ENCODE measurements around the gene EOLA2. TPM values are rescaled to one million over a fixed set of nuclear protein-coding genes. Genes with fewer than 3 reads are reported as not detected.
"Not testable (repeated sequence)": the region's sequence is repeated elsewhere in the genome, so short reads cannot be mapped to it uniquely, and the experiment has no call there.

Gene EOLA2
- total and polyA plus RNA-seq, 3 experiments from 2014 or later = 46.3 to 66.1 (median 64.1) TPM

DNA sequence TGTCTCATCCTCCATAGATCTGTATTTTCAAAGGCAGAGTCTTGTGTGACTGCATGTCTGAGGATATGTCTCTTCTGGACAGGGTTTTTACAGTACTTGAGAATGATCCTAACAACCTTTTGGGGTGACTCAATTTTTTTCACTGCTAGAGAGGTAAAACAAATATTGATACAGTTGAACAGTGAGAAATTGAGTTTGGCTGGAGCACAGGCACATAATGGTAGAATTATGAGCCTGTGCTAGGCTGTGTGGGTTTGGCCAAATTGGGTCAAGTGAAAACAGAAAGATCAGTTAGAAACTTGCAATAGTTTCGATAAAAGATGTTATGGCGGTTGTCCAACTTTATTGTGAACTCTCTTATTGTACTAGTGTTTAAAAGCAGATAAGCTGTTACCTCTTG is 23.3 kb upstream of the EOLA2 start:
- ChIA-PET POLR2A (interaction anchor here (0.7 kb wide), 1 partner anchor 402 kb away, joined by 3 read pairs; no protein-coding TSS in a partner anchor), CTCF (no interaction called here)
- no peaks in the 10 kb centered on the region for H3K4me1 ChIP-seq (ENCODE audit: insufficient read depth, low read length)
- H3K27ac Mint-ChIP-seq = no peak overlapping the region
- H3K9me3 ChIP-seq (ENCODE audit: low read length) = no peaks in the 10 kb centered on the region
- no peaks in the 10 kb centered on the region for H3K36me3 ChIP-seq (ENCODE audit: insufficient read depth, low read length)
- H3K36me3 Mint-ChIP-seq = peaks cover 0 to 54% (median 6%) of the 10 kb centered on the region in 3 donors
- no peaks in the 10 kb centered on the region for H3K27me3 ChIP-seq (ENCODE audit: insufficient read depth, low read length, poor library complexity, severe bottlenecking)
- H3K4me3 Mint-ChIP-seq = no peak overlapping the region
- peaks cover 0 to 6% (median 0%) of the 10 kb centered on the region in 3 donors for H3K4me1 Mint-ChIP-seq
- no peak for DNase-seq
- peaks cover 0 to 5% of the 10 kb centered on the region in 2 donors for H3K27me3 Mint-ChIP-seq
- no peak overlapping the region for H3K4me3 ChIP-seq (ENCODE audit: low read length)
- no peak overlapping the region for H3K27ac ChIP-seq (ENCODE audit: low read depth, low read length)
- no peaks in the 10 kb centered on the region for H3K9me3 Mint-ChIP-seq

DNA sequence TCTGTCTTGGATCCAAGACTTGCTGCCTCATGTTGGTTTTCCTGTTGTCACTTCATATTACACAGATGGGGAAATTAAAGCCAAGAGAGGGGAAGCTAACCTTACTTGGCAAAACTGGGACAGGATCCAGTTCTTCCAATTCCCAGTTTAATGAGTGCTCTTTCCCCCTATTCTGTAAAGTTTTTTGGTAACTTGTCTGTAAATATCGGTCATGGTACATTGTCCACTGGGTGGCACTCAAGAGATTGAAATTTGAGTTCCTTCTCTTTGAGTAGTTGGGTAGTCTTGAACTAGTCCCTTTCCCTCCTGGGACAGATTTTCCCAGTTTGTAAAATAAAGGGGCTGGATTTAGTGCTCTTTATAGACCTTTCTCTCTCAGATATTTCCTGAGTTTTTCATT is 12.4 kb upstream of the EOLA2 start:
- no peaks in the 10 kb centered on the region for H3K9me3 Mint-ChIP-seq
- no peaks in the 10 kb centered on the region for H3K27me3 Mint-ChIP-seq
- H3K27ac ChIP-seq (ENCODE audit: low read depth, low read length) = no peak overlapping the region
- peaks cover 0 to 57% (median 0%) of the 10 kb centered on the region in 3 donors for H3K36me3 Mint-ChIP-seq
- ChIA-PET POLR2A (no interaction called here), CTCF (interaction anchor here (1.2 kb wide), 1 partner anchor 534 kb away, joined by 3 read pairs; no protein-coding TSS in a partner anchor)
- H3K4me1 Mint-ChIP-seq = peaks cover 0 to 7% (median 5%) of the 10 kb centered on the region in 3 donors
- H3K4me1 ChIP-seq (ENCODE audit: insufficient read depth, low read length) = no peaks in the 10 kb centered on the region
- no peaks in the 10 kb centered on the region for H3K9me3 ChIP-seq (ENCODE audit: low read length)
- H3K27ac Mint-ChIP-seq = no peak overlapping the region
- H3K4me3 ChIP-seq (ENCODE audit: low read length) = no peak overlapping the region
- H3K36me3 ChIP-seq (ENCODE audit: insufficient read depth, low read length) = no peaks in the 10 kb centered on the region
- H3K27me3 ChIP-seq (ENCODE audit: insufficient read depth, low read length, poor library complexity, severe bottlenecking) = no peaks in the 10 kb centered on the region
- no peak overlapping the region for H3K4me3 Mint-ChIP-seq
- DNase-seq = no peak

DNA sequence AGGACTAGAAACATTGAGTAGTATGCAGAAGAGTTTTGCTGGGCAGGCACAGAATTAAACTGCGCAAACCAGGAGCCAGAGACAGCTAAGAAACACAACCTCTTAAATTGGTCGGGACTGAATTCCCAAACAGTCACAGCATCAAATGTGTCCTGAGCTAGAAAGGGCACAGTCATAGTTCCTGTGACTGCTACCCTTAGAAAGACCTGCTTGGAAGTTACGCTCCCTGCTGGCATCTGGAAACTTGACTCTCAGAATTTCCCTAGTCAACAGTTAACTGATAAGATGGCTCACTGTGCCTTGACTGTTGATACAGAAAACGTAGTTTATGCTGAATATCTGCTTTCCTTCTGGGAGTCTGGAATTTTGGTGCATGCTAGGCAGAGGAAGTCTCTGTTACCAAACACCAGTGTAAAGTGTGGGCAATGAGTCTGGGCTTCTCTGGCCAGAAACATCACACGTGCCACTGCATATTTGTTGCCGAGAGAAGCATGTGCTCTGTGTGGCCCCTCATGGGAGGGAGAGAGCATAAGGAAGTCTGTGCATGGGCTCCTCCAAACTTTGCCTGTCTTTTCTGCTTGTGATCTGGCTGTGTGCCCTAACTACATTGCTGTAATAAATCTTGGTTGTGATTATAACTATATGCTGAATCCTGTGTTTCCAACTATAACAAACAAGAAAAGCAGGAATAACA is 11.6 kb upstream of the EOLA2 start:
- Mint-ChIP-seq H3K27me3 (peaks cover 0 to under 1% of the 10 kb centered on the region in 2 donors), H3K4me1 (peaks cover 0 to 7% (median 5%) of the 10 kb centered on the region in 3 donors), H3K9me3 (no peaks in the 10 kb centered on the region), H3K27ac (no peak overlapping the region), H3K4me3 (no peak overlapping the region), H3K36me3 (peaks cover 0 to 61% (median 1%) of the 10 kb centered on the region in 3 donors)
- Histone ChIP-seq H3K27me3 (ENCODE audit: insufficient read depth, low read length, poor library complexity, severe bottlenecking) (no peaks in the 10 kb centered on the region), H3K4me3 (ENCODE audit: low read length) (no peak overlapping the region), H3K9me3 (ENCODE audit: low read length) (no peaks in the 10 kb centered on the region), H3K4me1 (ENCODE audit: insufficient read depth, low read length) (no peaks in the 10 kb centered on the region), H3K36me3 (ENCODE audit: insufficient read depth, low read length) (no peaks in the 10 kb centered on the region), H3K27ac (ENCODE audit: low read depth, low read length) (no peak overlapping the region)
- DNase-seq = no peak
- ChIA-PET CTCF (interaction anchor here (0.8 to 1.2 kb wide), 2 partner anchors 10 to 535 kb away, joined by 3 read pairs; no protein-coding TSS in a partner anchor), POLR2A (no interaction called here)

DNA sequence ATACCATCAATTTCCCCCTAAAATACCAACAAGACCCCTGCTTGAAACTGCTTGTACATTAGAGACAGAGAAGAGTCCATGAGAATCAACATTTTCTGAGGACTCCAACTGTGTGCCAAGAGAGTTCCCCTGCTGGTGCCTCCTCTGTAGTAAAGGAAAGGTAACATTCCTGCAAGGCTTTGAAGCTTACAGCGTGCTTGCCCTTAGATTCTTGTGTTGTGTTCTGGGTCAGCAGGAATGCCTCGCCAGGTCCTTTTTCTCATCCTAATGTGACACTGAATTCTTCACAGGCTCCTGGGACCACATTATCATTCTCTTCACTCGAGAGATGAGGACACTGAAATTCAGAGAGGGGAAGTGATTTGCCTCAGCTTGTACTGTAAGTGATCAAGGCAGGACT is 9.7 kb upstream of the EOLA2 start:
- no peaks in the 10 kb centered on the region for H3K9me3 ChIP-seq (ENCODE audit: low read length)
- DNase-seq = no peak
- Mint-ChIP-seq H3K4me1 (peaks cover 0 to 3% (median 0%) of the 10 kb centered on the region in 3 donors), H3K4me3 (no peak overlapping the region), H3K27me3 (peaks cover 0 to 2% of the 10 kb centered on the region in 2 donors), H3K27ac (peak overlapping the region in 2 of 8 donors; percentile 39 to 61), H3K9me3 (no peaks in the 10 kb centered on the region), H3K36me3 (peaks cover 0 to 46% (median 1%) of the 10 kb centered on the region in 3 donors)
- H3K27me3 ChIP-seq (ENCODE audit: insufficient read depth, low read length, poor library complexity, severe bottlenecking) = no peaks in the 10 kb centered on the region
- no peaks in the 10 kb centered on the region for H3K4me1 ChIP-seq (ENCODE audit: insufficient read depth, low read length)
- CTCF ChIA-PET = no interaction called here
- POLR2A ChIA-PET = no interaction called here
- H3K36me3 ChIP-seq (ENCODE audit: insufficient read depth, low read length) = no peaks in the 10 kb centered on the region
- no peak overlapping the region for H3K27ac ChIP-seq (ENCODE audit: low read depth, low read length)
- no peak overlapping the region for H3K4me3 ChIP-seq (ENCODE audit: low read length)

DNA sequence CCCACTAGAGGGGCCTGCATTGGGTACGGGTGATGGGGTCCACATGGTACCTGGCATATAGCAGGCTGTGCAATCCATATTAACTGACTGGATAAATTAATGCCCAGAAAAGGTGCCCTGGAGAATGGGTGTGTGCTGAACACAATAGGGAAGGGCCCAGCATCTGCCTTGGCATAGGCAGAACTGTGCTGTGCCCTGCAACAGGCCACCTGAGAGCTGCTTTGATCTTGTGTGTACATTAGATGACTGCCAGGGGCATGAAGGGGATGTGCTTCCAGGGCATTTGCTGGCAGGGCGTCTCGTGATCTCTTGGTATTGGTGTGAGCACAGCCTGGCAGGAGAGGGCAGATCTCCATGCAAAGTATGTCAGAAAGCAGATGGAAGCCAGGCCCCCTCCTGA is 8.6 kb upstream of the EOLA2 start:
- not testable (repeated sequence) for DNase-seq

DNA sequence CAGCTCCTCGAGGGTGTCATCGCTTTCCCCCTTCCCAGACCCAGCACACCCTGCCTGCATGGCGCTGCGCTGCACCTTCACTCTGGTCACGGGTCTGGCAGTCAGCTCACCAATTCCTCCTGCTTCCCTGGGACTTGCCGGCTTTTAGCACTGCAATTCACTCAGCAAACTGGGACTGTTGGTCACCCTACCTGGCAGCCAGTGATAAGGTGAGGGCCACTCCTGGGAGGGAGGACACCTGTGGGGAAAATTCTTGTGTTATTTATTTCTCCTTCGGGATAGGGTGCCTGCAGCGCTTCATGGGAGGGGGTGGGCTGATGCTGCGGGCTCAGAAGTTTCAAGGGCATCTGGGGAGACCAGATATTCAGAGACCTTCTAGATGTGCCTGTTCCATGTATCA is 7.5 kb upstream of the EOLA2 start:
- H3K4me1 Mint-ChIP-seq, CTCF ChIA-PET: not testable (repeated sequence)
- peaks cover 0 to 41% (median 1%) of the 10 kb centered on the region in 3 donors for H3K36me3 Mint-ChIP-seq

More for the DNA sequence above, 8.6 kb upstream of the EOLA2 start:
- H3K4me1 ChIP-seq (ENCODE audit: insufficient read depth, low read length); H3K4me3 Mint-ChIP-seq; H3K9me3 ChIP-seq (ENCODE audit: low read length); H3K27ac ChIP-seq (ENCODE audit: low read depth, low read length); CTCF ChIA-PET; H3K36me3 ChIP-seq (ENCODE audit: insufficient read depth, low read length); POLR2A ChIA-PET; H3K27me3 Mint-ChIP-seq; H3K27me3 ChIP-seq (ENCODE audit: insufficient read depth, low read length, poor library complexity, severe bottlenecking); H3K4me1 Mint-ChIP-seq; H3K27ac Mint-ChIP-seq; H3K4me3 ChIP-seq (ENCODE audit: low read length); H3K9me3 Mint-ChIP-seq: not testable (repeated sequence)
- peaks cover 0 to 42% (median 1%) of the 10 kb centered on the region in 3 donors for H3K36me3 Mint-ChIP-seq

DNA sequence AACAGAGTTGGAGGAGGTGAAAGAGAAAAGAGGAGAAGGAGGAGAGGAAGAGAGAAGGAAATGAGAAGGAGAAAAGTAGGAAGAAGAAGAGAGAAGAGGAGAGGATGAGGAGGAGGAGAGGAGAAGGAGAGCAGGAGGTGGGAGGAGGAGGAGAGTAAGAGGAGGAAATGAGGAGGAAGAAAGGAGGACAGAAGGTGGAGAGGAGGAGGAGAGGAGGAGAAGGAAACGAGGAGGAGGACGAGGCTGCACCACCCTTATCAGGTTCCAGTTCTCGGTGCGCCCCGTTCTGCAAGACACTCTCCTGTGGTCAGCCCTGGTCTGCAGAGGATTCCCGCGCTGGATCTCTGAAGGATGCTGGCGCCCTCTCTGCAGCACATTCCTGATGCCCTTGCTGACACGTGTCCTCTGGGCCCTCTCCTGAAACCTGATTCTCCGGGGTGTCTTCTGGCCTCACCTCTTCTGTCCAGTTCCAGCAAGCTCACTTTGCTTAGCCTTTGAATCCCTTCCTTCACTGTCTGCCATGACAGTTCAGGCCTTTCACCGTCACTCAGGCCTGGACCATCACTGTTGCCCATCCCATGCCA is 6.9 kb upstream of the EOLA2 start:
- H3K27me3 Mint-ChIP-seq; H3K27ac ChIP-seq (ENCODE audit: low read depth, low read length); H3K4me1 ChIP-seq (ENCODE audit: insufficient read depth, low read length); H3K9me3 Mint-ChIP-seq; CTCF ChIA-PET; H3K36me3 ChIP-seq (ENCODE audit: insufficient read depth, low read length); DNase-seq; H3K4me3 ChIP-seq (ENCODE audit: low read length); H3K4me1 Mint-ChIP-seq; POLR2A ChIA-PET; H3K27ac Mint-ChIP-seq; H3K27me3 ChIP-seq (ENCODE audit: insufficient read depth, low read length, poor library complexity, severe bottlenecking); H3K9me3 ChIP-seq (ENCODE audit: low read length): not testable (repeated sequence)
- Mint-ChIP-seq H3K36me3 (peaks cover 0 to 37% (median 1%) of the 10 kb centered on the region in 3 donors), H3K4me3 (peak overlapping the region in 1 of 7 donors; percentile 65)

More for the DNA sequence above, 7.5 kb upstream of the EOLA2 start:
- H3K9me3 Mint-ChIP-seq; H3K36me3 ChIP-seq (ENCODE audit: insufficient read depth, low read length); H3K4me3 Mint-ChIP-seq; DNase-seq; POLR2A ChIA-PET; H3K4me1 ChIP-seq (ENCODE audit: insufficient read depth, low read length); H3K9me3 ChIP-seq (ENCODE audit: low read length); H3K4me3 ChIP-seq (ENCODE audit: low read length); H3K27ac ChIP-seq (ENCODE audit: low read depth, low read length); H3K27ac Mint-ChIP-seq; H3K27me3 ChIP-seq (ENCODE audit: insufficient read depth, low read length, poor library complexity, severe bottlenecking); H3K27me3 Mint-ChIP-seq: not testable (repeated sequence)

DNA sequence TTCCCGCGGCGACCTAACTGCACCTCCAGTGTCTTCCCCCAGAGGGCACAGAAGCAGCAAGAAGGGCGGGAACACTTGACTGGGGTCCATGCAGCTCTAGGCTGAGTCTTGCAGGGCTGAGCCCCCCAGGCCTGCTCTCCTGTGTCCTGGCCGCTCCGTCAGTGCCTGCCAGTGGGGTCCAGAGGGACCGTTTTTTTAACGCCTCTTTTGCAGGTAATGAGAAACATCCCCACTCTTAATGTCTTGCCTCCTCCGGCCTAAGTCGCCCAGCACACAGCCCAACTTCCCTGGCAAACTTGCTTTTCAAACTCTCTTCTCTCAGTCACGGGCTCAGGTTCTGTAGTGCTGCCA is 2.4 kb upstream of the EOLA2 start:
- H3K27ac ChIP-seq (ENCODE audit: low read depth, low read length); H3K9me3 Mint-ChIP-seq; DNase-seq; H3K9me3 ChIP-seq (ENCODE audit: low read length); H3K27me3 ChIP-seq (ENCODE audit: insufficient read depth, low read length, poor library complexity, severe bottlenecking); H3K27me3 Mint-ChIP-seq; H3K36me3 Mint-ChIP-seq; H3K4me1 ChIP-seq (ENCODE audit: insufficient read depth, low read length); H3K4me3 ChIP-seq (ENCODE audit: low read length); H3K36me3 ChIP-seq (ENCODE audit: insufficient read depth, low read length): not testable (repeated sequence)
- H3K4me1 Mint-ChIP-seq = peaks cover 3 to 11% (median 6%) of the 10 kb centered on the region in 3 donors
- peak overlapping the region in 5 of 8 donors; percentile 87 to 94 (median 94) for H3K27ac Mint-ChIP-seq
- ChIA-PET POLR2A (interaction anchor here (1.5 to 2.9 kb wide), 3 partner anchors 401 to 628 kb away, joined by 3 to 23 read pairs (median 10); partner anchors contain the start of genes EOLA1, MAMLD1 and MTM1), CTCF (interaction anchor here (0.8 to 1.8 kb wide), 7 partner anchors 9 to 777 kb away, joined by 3 to 13 read pairs (median 3); partner anchors contain the start of gene EOLA1)
- H3K4me3 Mint-ChIP-seq = peak overlapping the region; percentile 84 to 94 (median 90)
